Duodenal mucosa (tissue), 2 donors: ENCODE results near the gene CAPN3.

ENCODE experiments used
- H3K27ac ChIP-seq: one replicate; pipeline ENCODE4 v1.7.0; 2013; ENCODE audit warnings: low read depth, low read length
- H3K27me3 ChIP-seq, 2 donors: one replicate each; pipeline ENCODE4 v1.7.0; 2013; ENCODE audit warnings: low read length in 2 of 2, control low read depth in 1 of 2; ENCODE audit not compliant: insufficient read depth in 2 of 2, control insufficient read depth in 1 of 2
- H3K36me3 ChIP-seq, 2 donors: one replicate each; pipeline ENCODE4 v1.7.0; 2013; ENCODE audit warnings: low read length in 2 of 2, control low read depth in 1 of 2; ENCODE audit not compliant: insufficient read depth in 2 of 2, control insufficient read depth in 1 of 2
- H3K4me1 ChIP-seq, 2 donors: one replicate each; pipeline ENCODE4 v1.7.0; 2013; ENCODE audit warnings: low read length in 2 of 2, control low read depth in 1 of 2; ENCODE audit not compliant: insufficient read depth in 2 of 2, control insufficient read depth in 1 of 2
- H3K4me3 ChIP-seq, 2 donors: one replicate each; pipeline ENCODE4 v1.7.0; 2013; ENCODE audit warnings: low read length in 2 of 2, low read depth in 1 of 2
- H3K9ac ChIP-seq, 2 donors: one replicate each; pipeline ENCODE4 v1.7.0; 2013; ENCODE audit warnings: low read length in 2 of 2, low read depth in 1 of 2
- H3K9me3 ChIP-seq, 2 donors: one replicate each; pipeline ENCODE4 v1.7.0; 2013; ENCODE audit warnings: low read length in 2 of 2, control low read depth in 1 of 2; ENCODE audit not compliant: control insufficient read depth in 1 of 2

CAPN3 gene

GRCh38 chr15:42461261-42461660 is 102.0 kb downstream of the CAPN3 start:
- Histone ChIP-seq H3K36me3 (peaks cover 4 to 13% of the 10 kb centered on the region in 2 donors), H3K9me3 (no peaks in the 10 kb centered on the region), H3K4me1 (peaks cover 0 to 4% of the 10 kb centered on the region in 2 donors), H3K27ac (no peak overlapping the region), H3K4me3 (no peak overlapping the region), H3K27me3 (no peaks in the 10 kb centered on the region), H3K9ac (no peak overlapping the region)
